Fibroblast of villous mesenchyme (primary cell): Measurements from ENCODE around the gene TM4SF18. TPM values are rescaled to one million over a fixed set of nuclear protein-coding genes. Genes with fewer than 3 reads are reported as not detected.
A peak's percentile ranks its signal among the peaks of the same experiment; 100 is the strongest.

Source experiments
- DNase-seq: peaks from one replicate; pipeline ENCODE4 v3.0.0-alpha.2; 2010; ENCODE audit warnings: low read depth
- H3K4me3 ChIP-seq: 2 replicates; pipeline ENCODE4 v1.5.1; 2011; ENCODE audit warnings: low read depth, mild to moderate bottlenecking, low read length
- total RNA-seq: library from RNA; depleted of rRNA; stranded (reverse); fragments of >200 nt; gene quantifications from 2 replicates; pipeline ENCODE4 v1.2.3, GENCODE V29; 2012
- TF ChIP-seq, protein P1 (sequence below): IDR thresholded peaks from 2 replicates; pipeline ENCODE4 v1.5.1; 2012; ENCODE audit warnings: low read depth, mild to moderate bottlenecking, low read length; ENCODE audit not compliant: insufficient read depth

Gene TM4SF18
- total RNA-seq, 1 donor, result not detected

DNA sequence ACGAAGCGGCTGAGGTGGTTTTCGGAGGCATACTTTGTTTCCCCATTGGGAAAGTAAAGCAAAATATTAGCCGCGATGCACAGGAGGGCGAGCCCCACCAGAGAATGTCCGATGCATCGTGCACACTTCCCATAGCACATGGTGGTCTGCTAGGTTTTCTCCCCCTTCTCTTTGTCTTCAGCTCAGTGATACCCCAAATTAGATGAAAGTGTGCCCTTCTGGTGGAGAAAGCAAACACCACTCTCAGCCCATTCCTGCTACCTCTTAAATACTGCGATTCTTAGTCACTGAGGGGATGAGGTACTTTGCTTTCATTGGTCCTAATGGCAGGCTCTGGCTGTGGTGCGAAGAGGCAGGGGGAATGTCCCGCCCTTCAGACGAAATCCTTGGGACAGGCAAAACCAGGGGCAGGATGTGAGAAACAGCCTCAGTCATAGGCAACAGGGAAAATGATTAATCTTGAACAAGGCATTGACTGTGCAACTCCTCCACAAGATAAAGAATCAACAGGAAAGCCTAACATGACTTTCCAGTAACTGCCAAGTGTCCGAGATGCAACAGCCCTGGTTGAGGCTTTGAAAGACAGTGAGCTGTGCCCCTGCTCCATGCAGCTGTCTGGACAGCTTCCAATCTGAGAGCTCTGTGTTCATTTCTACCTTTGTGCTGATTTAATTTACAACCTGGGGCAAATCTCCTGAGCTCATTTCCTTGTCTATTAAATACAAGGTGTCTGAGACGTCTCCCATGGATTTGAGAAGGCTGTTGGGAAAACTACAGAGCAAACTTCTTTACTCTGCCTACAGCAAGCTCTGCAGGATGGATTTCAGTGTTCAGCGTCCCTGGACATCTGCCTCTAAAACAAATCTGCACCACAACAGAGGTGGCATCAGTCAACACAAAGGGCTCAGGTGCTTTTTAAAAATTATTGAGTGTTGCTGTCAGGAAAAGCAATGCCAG is 44.2 kb upstream of the TM4SF18 start, which contains the start of gene TM4SF1:
Gene TM4SF1, minus strand, starts transcription at position 242 of the 957 bp plus-strand sequence. Its CDS starts 102 bp downstream, at position 140.
- peak within 1 kb of the TSS; percentile 77 for H3K4me3 ChIP-seq
- TF ChIP-seq, protein P1, sequence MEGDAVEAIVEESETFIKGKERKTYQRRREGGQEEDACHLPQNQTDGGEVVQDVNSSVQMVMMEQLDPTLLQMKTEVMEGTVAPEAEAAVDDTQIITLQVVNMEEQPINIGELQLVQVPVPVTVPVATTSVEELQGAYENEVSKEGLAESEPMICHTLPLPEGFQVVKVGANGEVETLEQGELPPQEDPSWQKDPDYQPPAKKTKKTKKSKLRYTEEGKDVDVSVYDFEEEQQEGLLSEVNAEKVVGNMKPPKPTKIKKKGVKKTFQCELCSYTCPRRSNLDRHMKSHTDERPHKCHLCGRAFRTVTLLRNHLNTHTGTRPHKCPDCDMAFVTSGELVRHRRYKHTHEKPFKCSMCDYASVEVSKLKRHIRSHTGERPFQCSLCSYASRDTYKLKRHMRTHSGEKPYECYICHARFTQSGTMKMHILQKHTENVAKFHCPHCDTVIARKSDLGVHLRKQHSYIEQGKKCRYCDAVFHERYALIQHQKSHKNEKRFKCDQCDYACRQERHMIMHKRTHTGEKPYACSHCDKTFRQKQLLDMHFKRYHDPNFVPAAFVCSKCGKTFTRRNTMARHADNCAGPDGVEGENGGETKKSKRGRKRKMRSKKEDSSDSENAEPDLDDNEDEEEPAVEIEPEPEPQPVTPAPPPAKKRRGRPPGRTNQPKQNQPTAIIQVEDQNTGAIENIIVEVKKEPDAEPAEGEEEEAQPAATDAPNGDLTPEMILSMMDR, result no peak
- peak; percentile 94 for DNase-seq

DNA sequence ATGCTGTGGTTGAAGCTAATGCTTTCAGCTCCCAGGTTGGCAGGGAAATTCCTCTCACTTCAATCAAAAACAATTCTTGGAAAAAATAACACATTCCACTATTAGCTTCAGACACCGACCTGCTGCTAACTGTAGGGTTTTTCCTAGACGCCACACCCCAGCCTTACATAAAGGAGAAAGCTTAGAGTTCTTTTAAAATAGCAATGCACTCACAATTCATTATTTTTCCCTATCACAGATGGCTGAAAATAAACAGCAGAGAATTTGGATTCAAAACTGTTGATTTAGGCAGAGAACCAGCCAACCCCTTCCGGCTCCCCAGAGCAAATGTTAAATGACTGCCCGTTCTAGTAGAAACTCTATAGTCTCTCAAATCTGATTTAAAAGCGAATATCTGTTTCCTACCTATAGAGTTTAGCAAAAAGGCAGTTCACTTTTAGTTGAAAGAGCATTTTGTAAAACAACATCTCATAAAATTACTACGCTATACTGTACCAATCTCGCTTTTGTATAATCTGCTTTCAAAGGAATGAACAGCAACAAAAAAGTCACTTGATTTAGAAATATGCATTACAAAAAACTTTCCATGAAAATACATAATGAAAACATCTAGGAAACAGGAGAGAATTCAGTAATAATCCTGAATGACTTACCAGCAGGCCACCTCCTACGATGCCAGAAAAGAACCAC is 43.4 kb upstream of the TM4SF18 start:
- H3K4me3 ChIP-seq, result peak overlapping the region; percentile 77
- TF ChIP-seq, protein P1, result no peak
- no peak for DNase-seq

DNA sequence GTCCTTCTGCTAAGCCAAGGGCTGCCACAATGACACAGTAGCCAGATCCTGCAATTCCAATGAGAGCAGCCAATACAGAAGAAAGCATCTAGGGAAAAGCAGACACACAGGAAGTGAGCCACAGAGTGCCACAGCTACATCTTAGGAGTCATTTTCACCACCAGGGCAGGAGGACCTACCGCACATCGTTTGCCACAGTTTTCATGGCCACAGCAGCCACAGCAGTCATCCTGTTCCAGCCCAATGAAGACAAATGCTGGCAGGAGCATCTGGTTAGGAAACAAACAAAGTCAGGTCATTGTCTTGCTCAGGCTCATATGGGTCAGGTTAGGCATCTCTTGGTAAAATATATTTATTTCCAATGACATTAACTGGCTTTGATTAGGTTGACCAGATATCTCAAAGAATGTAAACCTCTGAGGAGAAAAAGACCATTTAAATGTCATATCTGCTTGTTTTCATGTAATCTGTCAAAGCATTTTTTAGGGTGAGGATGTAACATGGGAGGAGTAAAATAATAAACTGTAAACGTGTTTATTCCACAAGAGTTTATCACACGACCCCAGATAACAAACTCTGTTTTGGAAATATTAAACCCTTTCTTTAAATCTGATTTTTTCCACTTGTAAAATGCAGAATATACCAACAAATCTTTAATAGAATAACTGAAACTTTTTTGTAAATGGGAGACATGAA is 42.2 kb upstream of the TM4SF18 start:
- DNase-seq, result peak; percentile 45
- peak overlapping the region; percentile 77 for H3K4me3 ChIP-seq
- TF ChIP-seq, protein P1, result no peak

DNA sequence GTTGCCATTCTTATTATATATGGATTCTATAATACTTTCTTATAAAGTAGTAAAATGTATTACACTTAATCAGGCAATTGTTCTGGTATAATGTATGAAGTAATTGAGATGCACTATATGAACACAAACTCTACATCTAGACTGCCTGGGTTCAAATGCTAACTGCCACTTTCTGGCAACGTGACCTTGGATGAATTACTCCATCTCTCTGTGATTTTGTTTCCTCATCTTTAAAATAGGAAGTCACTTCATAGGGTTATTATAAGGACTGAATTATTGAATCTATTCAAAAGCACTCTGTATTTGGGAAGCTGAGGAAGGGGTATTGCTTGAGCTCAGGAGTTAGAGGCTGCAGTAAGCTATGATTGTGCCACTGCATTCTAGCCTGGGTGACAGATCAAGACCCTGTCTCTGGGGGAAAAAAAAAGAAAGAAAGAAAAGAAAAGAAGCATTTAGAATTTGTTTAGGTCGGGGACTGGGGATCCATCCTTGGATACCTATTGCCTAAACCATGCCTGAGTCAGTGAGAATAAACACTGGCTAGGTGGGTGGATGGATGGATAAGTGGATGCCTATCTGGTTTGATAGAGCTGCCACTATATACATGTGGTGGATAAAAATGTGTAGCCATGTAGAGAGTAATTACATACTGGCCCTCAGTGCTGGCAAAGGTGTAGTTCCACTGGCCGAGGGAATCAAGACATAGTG is 41.5 kb upstream of the TM4SF18 start:
- peak overlapping the region; percentile 77 for H3K4me3 ChIP-seq
- no peak for DNase-seq
- TF ChIP-seq, protein P1, result no peak

DNA sequence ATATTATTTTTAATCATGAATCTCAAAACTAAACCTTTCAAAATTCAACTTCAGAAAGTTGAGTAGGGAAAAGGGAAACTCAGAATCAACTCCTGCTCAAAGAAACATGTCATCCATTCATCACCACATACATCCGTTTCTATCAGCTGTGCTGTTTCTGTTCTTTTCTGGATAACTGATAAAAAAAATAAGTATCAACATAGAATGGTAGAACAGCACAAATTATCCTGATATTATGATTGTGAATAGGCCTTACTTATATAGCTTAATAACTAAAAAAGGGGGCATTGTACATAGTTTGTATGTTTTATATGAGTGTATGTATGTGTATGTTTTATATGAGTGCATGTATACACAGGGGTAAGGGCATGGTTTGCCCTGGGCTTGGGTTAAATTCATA is 41.0 kb upstream of the TM4SF18 start:
- H3K4me3 ChIP-seq, result no peak overlapping the region

More for the DNA sequence above, 41.0 kb upstream of the TM4SF18 start:
- TF ChIP-seq, protein P1, result no peak
- DNase-seq, result no peak
